ENCODE results near the gene LCP2. TPM values are rescaled to one million over a fixed set of nuclear protein-coding genes. Genes with fewer than 3 reads are reported as not detected.

Gene LCP2
- total and polyA plus RNA-seq, 10 of the 15 experiments (the other 5 are each of a cell fraction or from before 2014, with no cell fraction given) = 8.0 to 50.5 (median 20.6) TPM

DNA sequence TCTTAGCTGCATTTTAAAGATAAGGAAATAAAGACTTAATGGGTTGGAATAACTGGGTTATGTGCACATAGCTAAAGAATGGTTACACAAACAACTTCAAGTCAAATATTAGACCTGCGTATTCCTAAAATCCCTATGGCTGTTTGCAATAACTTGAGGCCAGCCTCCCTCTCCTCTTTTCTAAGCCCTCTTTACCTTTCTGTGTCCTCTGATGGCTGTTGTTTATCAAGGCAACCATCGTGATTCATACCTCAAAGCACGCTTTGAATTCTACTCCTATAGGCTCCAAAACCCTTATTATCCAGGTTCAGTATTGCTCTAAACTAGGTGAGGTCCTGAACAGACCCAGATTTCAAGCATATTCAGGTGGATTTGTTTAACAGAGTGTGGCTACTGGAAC lies 45.6 kb upstream of the LCP2 start:
- ChIA-PET SMC1A (ENCODE audit: uncharacterized antibody, unreplicated experiment) (interaction anchor here (1.5 to 7.2 kb wide), 4 partner anchors 9 to 76 kb away, joined by 3 to 109 read pairs (median 5); no protein-coding TSS in a partner anchor), RAD21 (ENCODE audit: unreplicated experiment) (interaction anchor here (1.0 to 5.8 kb wide), 3 partner anchors 47 to 111 kb away, joined by 3 to 88 read pairs (median 4); no protein-coding TSS in a partner anchor), POLR2A (no interaction called here), CTCF (interaction anchor here (1.2 to 7.4 kb wide), 5 partner anchors 46 to 117 kb away, joined by 4 to 126 read pairs (median 6); partner anchors contain the start of gene KCNMB1)
- Histone ChIP-seq H3K79me2 (ENCODE audit: control insufficient read depth, insufficient read depth, low read length) (no peaks in the 10 kb centered on the region), H3K27ac (ENCODE audit: control insufficient read depth, insufficient read depth) (no peak overlapping the region), H3K27me3 (replicated peaks in 1 of 2; ENCODE audit: control insufficient read depth in 2 of 2, insufficient read depth in 2 of 2, low read length in 1 of 2) (peaks cover 0 to 3% of the 10 kb centered on the region in 2 experiments; a peak in 1 of 4 replicates), H4K20me1 (ENCODE audit: control insufficient read depth, insufficient read depth) (no peaks in the 10 kb centered on the region), H3K4me3 (no peak overlapping the region), H3K36me3 (ENCODE audit: control insufficient read depth in 2 of 2, insufficient read depth in 2 of 2, low read length in 1 of 2) (no peaks in the 10 kb centered on the region), H3K9me3 (replicated peaks; ENCODE audit: control insufficient read depth, insufficient read depth, low read length) (peaks cover 3% of the 10 kb centered on the region; the same call in 1 of the 3 replicates), H3K9ac (ENCODE audit: control insufficient read depth, insufficient read depth, low read length) (no peak overlapping the region), H3K4me1 (ENCODE audit: control insufficient read depth, insufficient read depth, low read length) (peaks cover 14% of the 10 kb centered on the region), H3K4me2 (ENCODE audit: control insufficient read depth, insufficient read depth) (no peak overlapping the region), H2AFZ (ENCODE audit: control insufficient read depth, low read depth, low read length) (no peak overlapping the region)
- no peak for TF ChIP-seq ZNF592 (IDR thresholded peaks at IDR 0.05)
- TF ChIP-seq TARDBP (IDR thresholded peaks at IDR 0.05; ENCODE audit: borderline replicate concordance) = no peak
- no peak for TF ChIP-seq NFIC (IDR thresholded peaks at IDR 0.05; ENCODE audit: low read depth, low read length)
- no peak for TF ChIP-seq CHD1 (IDR thresholded peaks at IDR 0.05; ENCODE audit: low read depth, low read length)
- TF ChIP-seq, protein P1, sequence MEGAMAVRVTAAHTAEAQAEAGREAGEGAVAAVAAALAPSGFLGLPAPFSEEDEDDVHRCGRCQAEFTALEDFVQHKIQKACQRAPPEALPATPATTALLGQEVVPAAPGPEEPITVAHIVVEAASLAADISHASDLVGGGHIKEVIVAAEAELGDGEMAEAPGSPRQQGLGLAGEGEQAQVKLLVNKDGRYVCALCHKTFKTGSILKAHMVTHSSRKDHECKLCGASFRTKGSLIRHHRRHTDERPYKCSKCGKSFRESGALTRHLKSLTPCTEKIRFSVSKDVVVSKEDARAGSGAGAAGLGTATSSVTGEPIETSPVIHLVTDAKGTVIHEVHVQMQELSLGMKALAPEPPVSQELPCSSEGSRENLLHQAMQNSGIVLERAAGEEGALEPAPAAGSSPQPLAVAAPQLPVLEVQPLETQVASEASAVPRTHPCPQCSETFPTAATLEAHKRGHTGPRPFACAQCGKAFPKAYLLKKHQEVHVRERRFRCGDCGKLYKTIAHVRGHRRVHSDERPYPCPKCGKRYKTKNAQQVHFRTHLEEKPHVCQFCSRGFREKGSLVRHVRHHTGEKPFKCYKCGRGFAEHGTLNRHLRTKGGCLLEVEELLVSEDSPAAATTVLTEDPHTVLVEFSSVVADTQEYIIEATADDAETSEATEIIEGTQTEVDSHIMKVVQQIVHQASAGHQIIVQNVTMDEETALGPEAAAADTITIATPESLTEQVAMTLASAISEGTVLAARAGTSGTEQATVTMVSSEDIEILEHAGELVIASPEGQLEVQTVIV (IDR thresholded peaks at IDR 0.05; ENCODE audit: borderline replicate concordance, partially characterized antibody) = no peak
- TF ChIP-seq SIX5 (IDR thresholded peaks at IDR 0.05; ENCODE audit: low read depth, low read length, severe bottlenecking) = no peak
- TF ChIP-seq, protein P2, sequence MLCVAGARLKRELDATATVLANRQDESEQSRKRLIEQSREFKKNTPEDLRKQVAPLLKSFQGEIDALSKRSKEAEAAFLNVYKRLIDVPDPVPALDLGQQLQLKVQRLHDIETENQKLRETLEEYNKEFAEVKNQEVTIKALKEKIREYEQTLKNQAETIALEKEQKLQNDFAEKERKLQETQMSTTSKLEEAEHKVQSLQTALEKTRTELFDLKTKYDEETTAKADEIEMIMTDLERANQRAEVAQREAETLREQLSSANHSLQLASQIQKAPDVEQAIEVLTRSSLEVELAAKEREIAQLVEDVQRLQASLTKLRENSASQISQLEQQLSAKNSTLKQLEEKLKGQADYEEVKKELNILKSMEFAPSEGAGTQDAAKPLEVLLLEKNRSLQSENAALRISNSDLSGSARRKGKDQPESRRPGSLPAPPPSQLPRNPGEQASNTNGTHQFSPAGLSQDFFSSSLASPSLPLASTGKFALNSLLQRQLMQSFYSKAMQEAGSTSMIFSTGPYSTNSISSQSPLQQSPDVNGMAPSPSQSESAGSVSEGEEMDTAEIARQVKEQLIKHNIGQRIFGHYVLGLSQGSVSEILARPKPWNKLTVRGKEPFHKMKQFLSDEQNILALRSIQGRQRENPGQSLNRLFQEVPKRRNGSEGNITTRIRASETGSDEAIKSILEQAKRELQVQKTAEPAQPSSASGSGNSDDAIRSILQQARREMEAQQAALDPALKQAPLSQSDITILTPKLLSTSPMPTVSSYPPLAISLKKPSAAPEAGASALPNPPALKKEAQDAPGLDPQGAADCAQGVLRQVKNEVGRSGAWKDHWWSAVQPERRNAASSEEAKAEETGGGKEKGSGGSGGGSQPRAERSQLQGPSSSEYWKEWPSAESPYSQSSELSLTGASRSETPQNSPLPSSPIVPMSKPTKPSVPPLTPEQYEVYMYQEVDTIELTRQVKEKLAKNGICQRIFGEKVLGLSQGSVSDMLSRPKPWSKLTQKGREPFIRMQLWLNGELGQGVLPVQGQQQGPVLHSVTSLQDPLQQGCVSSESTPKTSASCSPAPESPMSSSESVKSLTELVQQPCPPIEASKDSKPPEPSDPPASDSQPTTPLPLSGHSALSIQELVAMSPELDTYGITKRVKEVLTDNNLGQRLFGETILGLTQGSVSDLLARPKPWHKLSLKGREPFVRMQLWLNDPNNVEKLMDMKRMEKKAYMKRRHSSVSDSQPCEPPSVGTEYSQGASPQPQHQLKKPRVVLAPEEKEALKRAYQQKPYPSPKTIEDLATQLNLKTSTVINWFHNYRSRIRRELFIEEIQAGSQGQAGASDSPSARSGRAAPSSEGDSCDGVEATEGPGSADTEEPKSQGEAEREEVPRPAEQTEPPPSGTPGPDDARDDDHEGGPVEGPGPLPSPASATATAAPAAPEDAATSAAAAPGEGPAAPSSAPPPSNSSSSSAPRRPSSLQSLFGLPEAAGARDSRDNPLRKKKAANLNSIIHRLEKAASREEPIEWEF (IDR thresholded peaks at IDR 0.05; ENCODE audit: insufficient replicate concordance, low read depth, low read length) = no peak
- no peak for TF ChIP-seq KDM1A (IDR thresholded peaks at IDR 0.05; ENCODE audit: borderline replicate concordance)
- no peak for TF ChIP-seq SIN3A (IDR thresholded peaks at IDR 0.05; ENCODE audit: low read depth, low read length)
- no TSS peak for BruUV-seq (replicated peaks)
- WGBS (ENCODE audit: insufficient coverage, insufficient replicate concordance, low lambda C conversion rate, missing lambda C conversion rate) = 42% methylated on average over 3 of the region's 3 CpGs
- FAIRE-seq (no peak), ATAC-seq (no peak), DNase-seq (ENCODE audit: low read depth, low spot score) (no peak)
- intact Hi-C loops (cut with micrococcal nuclease; ENCODE audit: unreplicated experiment) (no loop called here), in situ Hi-C loops (cut with MboI) (no loop called here)
